Fibroblast of the conjunctiva (primary cell): ENCODE measurements around the gene CYB5R3.

ENCODE experiments used
- DNase-seq: peaks from one replicate; pipeline ENCODE4 v3.0.0-alpha.2; 2010; ENCODE audit warnings: low read depth

CYB5R3 gene

GRCh38 chr22:42649246-42650099 is at the start of gene CYB5R3:
TSS of gene CYB5R3 (minus strand) at chr22:42649392. CDS start at chr22:42649315, 77 bp downstream.
- DNase-seq = peak; percentile 57

- DNase-seq = peak; percentile 77
These were observed 48.4 kb upstream of the CYB5R3 start for GRCh38 chr22:42697542-42698013.

- no peak for DNase-seq
These were observed 47.3 kb upstream of the CYB5R3 start for GRCh38 chr22:42696331-42696967.

GRCh38 chr22:42695294-42695693 is 46.1 kb upstream of the CYB5R3 start:
- no peak for DNase-seq

GRCh38 chr22:42693763-42694683 is 44.8 kb upstream of the CYB5R3 start:
- DNase-seq = no peak

GRCh38 chr22:42693055-42693762 is 44.0 kb upstream of the CYB5R3 start:
- DNase-seq = no peak

- DNase-seq = no peak
These were observed 43.3 kb upstream of the CYB5R3 start for GRCh38 chr22:42692239-42693054.

- DNase-seq = peak; percentile 69
These were observed 42.2 kb upstream of the CYB5R3 start for GRCh38 chr22:42691440-42691839.

GRCh38 chr22:42688241-42689211 is 39.3 kb upstream of the CYB5R3 start:
- peak; percentile 97 for DNase-seq

GRCh38 chr22:42686756-42687491 is 37.7 kb upstream of the CYB5R3 start:
- no peak for DNase-seq

GRCh38 chr22:42685941-42686653 is 36.9 kb upstream of the CYB5R3 start:
- peak; percentile 67 for DNase-seq

- DNase-seq = no peak
These were observed 35.4 kb upstream of the CYB5R3 start for GRCh38 chr22:42684462-42685195.

- DNase-seq = peak; percentile 74
These were observed 34.5 kb upstream of the CYB5R3 start for GRCh38 chr22:42683578-42684283.

GRCh38 chr22:42682113-42682851 is 33.1 kb upstream of the CYB5R3 start:
- DNase-seq = no peak

- DNase-seq = peak; percentile 71
These were observed 31.5 kb upstream of the CYB5R3 start for GRCh38 chr22:42680648-42681047.

- DNase-seq = no peak
These were observed 30.5 kb upstream of the CYB5R3 start for GRCh38 chr22:42679691-42680090.
